Smooth muscle cell (in vitro differentiated cells): ENCODE results near the gene CHRNE. TPM values are rescaled to one million over a fixed set of nuclear protein-coding genes. Genes with fewer than 3 reads are reported as not detected.

ENCODE experiments used
- DNase-seq: peaks from one replicate; lab custom pipeline; 2025; ENCODE audit not compliant: unreplicated experiment; lab: John Stamatoyannopoulos, UW
- H2AFZ ChIP-seq: fragments of 200-600 bp; sonication (generic); 2 replicates; pipeline ENCODE4 v1.6.0; 2016; ENCODE audit warnings: antibody characterized with exemption, low read depth, mild to moderate bottlenecking
- H3F3A ChIP-seq: fragments of 200-600 bp; sonication (generic); 2 replicates; pipeline ENCODE4 v1.6.0; 2017; ENCODE audit warnings: antibody characterized with exemption, low read depth
- H3K27ac ChIP-seq: fragments of 200-600 bp; sonication (generic); 2 replicates; pipeline ENCODE4 v1.5.1; 2016; ENCODE audit warnings: low read depth, mild to moderate bottlenecking
- H3K27me3 ChIP-seq: fragments of 200-600 bp; sonication (generic); 2 replicates; pipeline ENCODE4 v1.6.1; 2016; ENCODE audit warnings: low read depth, mild to moderate bottlenecking
- H3K36me3 ChIP-seq: fragments of 200-600 bp; sonication (generic); 2 replicates; pipeline ENCODE4 v1.5.1; 2016; ENCODE audit warnings: low read depth
- H3K4me1 ChIP-seq: fragments of 200-600 bp; sonication (generic); 2 replicates; pipeline ENCODE4 v1.5.1; 2016; ENCODE audit warnings: low read depth
- H3K4me2 ChIP-seq: fragments of 200-600 bp; sonication (generic); 2 replicates; pipeline ENCODE4 v1.6.0; 2016; ENCODE audit warnings: mild to moderate bottlenecking
- H3K4me3 ChIP-seq: fragments of 200-600 bp; sonication (generic); 2 replicates; pipeline ENCODE4 v1.5.1; 2016; ENCODE audit warnings: mild to moderate bottlenecking
- H3K79me2 ChIP-seq: fragments of 200-600 bp; sonication (generic); 2 replicates; pipeline ENCODE4 v1.6.0; 2016; ENCODE audit warnings: low read depth, mild to moderate bottlenecking
- H3K9ac ChIP-seq: fragments of 200-600 bp; sonication (generic); 2 replicates; pipeline ENCODE4 v1.6.0; 2016; ENCODE audit warnings: low read depth
- H3K9me3 ChIP-seq: fragments of 200-600 bp; sonication (generic); replicated peaks from 2 replicates; pipeline ENCODE4 v1.5.1; 2016; ENCODE audit warnings: low read depth
- H4K20me1 ChIP-seq: fragments of 200-600 bp; sonication (generic); 2 replicates; pipeline ENCODE4 v1.6.0; 2016; ENCODE audit warnings: low read depth
- CTCF ChIP-seq: fragments of 200-600 bp; sonication (generic); IDR thresholded peaks from 2 replicates; pipeline ENCODE4 v1.5.1; 2017; ENCODE audit warnings: borderline replicate concordance, mild to moderate bottlenecking, antibody characterized with exemption; ENCODE audit not compliant: insufficient read depth, poor library complexity, severe bottlenecking
- WGBS: methylation state at CpG from one replicate; pipeline ENCODE4 v1.1.7; 2016; ENCODE audit warnings: low lambda C conversion rate; 5-methylcytosine and 5-hydroxymethylcytosine counted together
- polyA plus RNA-seq: library from polyadenylated mRNA; unstranded; fragments of >200 nt; fragmentation: Nextera tagmentation; extraction: Ambion mirVana; gene quantifications from 2 replicates; pipeline ENCODE4 v1.2.1, GENCODE V29; 2016
- total RNA-seq: library from RNA; depleted of rRNA; stranded (reverse); fragments of >200 nt; gene quantifications from 2 replicates; pipeline ENCODE4 v1.2.3, GENCODE V29; 2014

CHRNE gene
- total and polyA plus RNA-seq, 2 experiments from 2014 or later, result 1.7 to 2.7 TPM

GRCh38 chr17:4884489-4884888 lies 18.4 kb downstream of the CHRNE start:
- H3K4me2 ChIP-seq, result no peak overlapping the region
- 98% methylated on average over 4 of the region's 4 CpGs for WGBS
- H3K9me3 ChIP-seq, result no peaks in the 10 kb centered on the region
- no peaks in the 10 kb centered on the region for H4K20me1 ChIP-seq
- H3K79me2 ChIP-seq, result no peaks in the 10 kb centered on the region
- H3K27me3 ChIP-seq, result no peaks in the 10 kb centered on the region
- H3F3A ChIP-seq, result no peaks in the 10 kb centered on the region
- no peaks in the 10 kb centered on the region for H3K4me1 ChIP-seq
- TF ChIP-seq CTCF, result no peak
- H3K4me3 ChIP-seq, result no peak overlapping the region
- H3K9ac ChIP-seq, result no peak overlapping the region
- H3K36me3 ChIP-seq, result no peaks in the 10 kb centered on the region
- no peak for DNase-seq
- no peak overlapping the region for H3K27ac ChIP-seq
- H2AFZ ChIP-seq, result no peak overlapping the region

GRCh38 chr17:4881761-4882555 lies 20.9 kb downstream of the CHRNE start:
- Histone ChIP-seq H3K79me2 (no peaks in the 10 kb centered on the region), H3K4me3 (no peak overlapping the region), H3K27ac (no peak overlapping the region), H4K20me1 (peaks cover 15% of the 10 kb centered on the region), H3K9ac (no peak overlapping the region), H3K4me2 (no peak overlapping the region), H3K27me3 (no peaks in the 10 kb centered on the region), H3K36me3 (no peaks in the 10 kb centered on the region), H2AFZ (no peak overlapping the region), H3F3A (no peaks in the 10 kb centered on the region), H3K9me3 (no peaks in the 10 kb centered on the region), H3K4me1 (no peaks in the 10 kb centered on the region)
- DNase-seq, result no peak
- peak; percentile 78 for TF ChIP-seq CTCF
- WGBS, result 60% methylated on average over 9 of the region's 9 CpGs

- H4K20me1 ChIP-seq, result peaks cover 26% of the 10 kb centered on the region
- no peak overlapping the region for H3K9ac ChIP-seq
- no peaks in the 10 kb centered on the region for H3K9me3 ChIP-seq
- no peaks in the 10 kb centered on the region for H3F3A ChIP-seq
- H2AFZ ChIP-seq, result no peak overlapping the region
- H3K36me3 ChIP-seq, result no peaks in the 10 kb centered on the region
- TF ChIP-seq CTCF, result no peak
- H3K27ac ChIP-seq, result no peak overlapping the region
- WGBS, result 86% methylated on average over 15 of the region's 15 CpGs
- H3K79me2 ChIP-seq, result peaks cover 4% of the 10 kb centered on the region
- H3K27me3 ChIP-seq, result no peaks in the 10 kb centered on the region
- no peak for DNase-seq
- no peaks in the 10 kb centered on the region for H3K4me1 ChIP-seq
- H3K4me2 ChIP-seq, result no peak overlapping the region
- no peak overlapping the region for H3K4me3 ChIP-seq
Measured at GRCh38 chr17:4880857-4881256, 22.0 kb downstream of the CHRNE start.

DNA sequence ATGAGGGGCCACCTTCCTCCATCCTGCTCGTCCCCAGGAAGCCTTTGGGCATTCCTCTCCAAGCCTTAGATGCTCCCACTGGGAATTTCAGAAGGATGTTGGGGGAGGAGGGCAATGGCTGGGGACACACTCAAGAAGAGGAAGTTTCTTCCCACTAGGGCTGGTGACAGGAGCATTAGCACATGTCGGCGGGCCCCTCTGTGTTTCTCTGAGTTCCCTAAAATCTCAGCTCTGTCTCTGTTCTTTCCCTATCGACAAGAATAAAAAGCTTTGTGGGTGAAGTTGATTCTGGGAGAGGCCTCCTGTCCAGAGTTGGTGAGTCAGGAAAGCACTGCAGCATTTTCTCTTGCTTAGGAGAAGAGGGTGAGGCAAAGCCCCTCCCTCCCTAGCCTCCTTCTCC lies 23.3 kb downstream of the CHRNE start:
- no peak overlapping the region for H3K4me2 ChIP-seq
- H3K27me3 ChIP-seq, result no peaks in the 10 kb centered on the region
- H3K9ac ChIP-seq, result no peak overlapping the region
- no peak overlapping the region for H3K27ac ChIP-seq
- peaks cover 35% of the 10 kb centered on the region for H4K20me1 ChIP-seq
- no peak for TF ChIP-seq CTCF
- H3K79me2 ChIP-seq, result peaks cover 8% of the 10 kb centered on the region
- no peak overlapping the region for H2AFZ ChIP-seq
- DNase-seq, result no peak
- no peaks in the 10 kb centered on the region for H3K4me1 ChIP-seq
- 84% methylated on average over 4 of the region's 4 CpGs for WGBS
- H3F3A ChIP-seq, result no peaks in the 10 kb centered on the region
- H3K4me3 ChIP-seq, result no peak overlapping the region
- H3K36me3 ChIP-seq, result no peaks in the 10 kb centered on the region
- H3K9me3 ChIP-seq, result no peaks in the 10 kb centered on the region
